ENCODE results near the gene SERGEF. TPM values are rescaled to one million over a fixed set of nuclear protein-coding genes. Genes with fewer than 3 reads are reported as not detected.

SERGEF gene
- total RNA-seq, 1 experiment from 2014 or later: 31.4 TPM

DNA sequence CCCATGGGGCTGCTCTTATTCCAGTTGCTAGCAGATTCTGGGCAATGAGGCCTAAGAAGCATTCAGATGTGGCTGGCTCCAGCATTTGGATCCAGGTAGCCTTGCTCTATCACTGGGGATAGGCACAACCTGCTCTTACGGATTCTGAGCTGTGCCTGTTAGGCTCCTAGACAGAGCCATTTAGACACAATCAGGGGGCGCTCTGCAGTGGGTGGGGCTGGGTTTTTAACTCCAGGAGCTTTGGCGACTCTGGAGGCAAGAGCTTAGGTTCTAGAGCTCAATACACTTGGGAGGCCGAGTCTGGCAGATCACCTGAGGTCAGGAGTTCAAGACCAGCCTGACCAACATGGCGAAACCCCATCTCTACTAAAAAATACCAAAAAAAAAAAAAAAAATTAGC lies 246.3 kb downstream of the SERGEF start:
- no peak overlapping the region for H2BK5ac ChIP-seq (ENCODE audit: insufficient read length, low read length)
- no peaks in the 10 kb centered on the region for H3K27me3 ChIP-seq (ENCODE audit: insufficient read depth, low read length)
- Mint-ChIP-seq H3K27ac (no peak overlapping the region), H3K36me3 (ENCODE audit: insufficient read depth in 1 of 3, low read depth in 3 of 3) (no peaks in the 10 kb centered on the region), H3K27me3 (ENCODE audit: low read depth) (peaks cover 2% of the 10 kb centered on the region), H3K9me3 (no peaks in the 10 kb centered on the region; a peak in 2 of 5 replicates), H3K4me3 (no peak overlapping the region), H3K4me1 (peaks cover 4 to 15% of the 10 kb centered on the region in 2 experiments; a peak in 3 of 4 replicates)
- H3K79me2 ChIP-seq (ENCODE audit: insufficient read depth, low read length): no peaks in the 10 kb centered on the region
- TF ChIP-seq, protein P1, sequence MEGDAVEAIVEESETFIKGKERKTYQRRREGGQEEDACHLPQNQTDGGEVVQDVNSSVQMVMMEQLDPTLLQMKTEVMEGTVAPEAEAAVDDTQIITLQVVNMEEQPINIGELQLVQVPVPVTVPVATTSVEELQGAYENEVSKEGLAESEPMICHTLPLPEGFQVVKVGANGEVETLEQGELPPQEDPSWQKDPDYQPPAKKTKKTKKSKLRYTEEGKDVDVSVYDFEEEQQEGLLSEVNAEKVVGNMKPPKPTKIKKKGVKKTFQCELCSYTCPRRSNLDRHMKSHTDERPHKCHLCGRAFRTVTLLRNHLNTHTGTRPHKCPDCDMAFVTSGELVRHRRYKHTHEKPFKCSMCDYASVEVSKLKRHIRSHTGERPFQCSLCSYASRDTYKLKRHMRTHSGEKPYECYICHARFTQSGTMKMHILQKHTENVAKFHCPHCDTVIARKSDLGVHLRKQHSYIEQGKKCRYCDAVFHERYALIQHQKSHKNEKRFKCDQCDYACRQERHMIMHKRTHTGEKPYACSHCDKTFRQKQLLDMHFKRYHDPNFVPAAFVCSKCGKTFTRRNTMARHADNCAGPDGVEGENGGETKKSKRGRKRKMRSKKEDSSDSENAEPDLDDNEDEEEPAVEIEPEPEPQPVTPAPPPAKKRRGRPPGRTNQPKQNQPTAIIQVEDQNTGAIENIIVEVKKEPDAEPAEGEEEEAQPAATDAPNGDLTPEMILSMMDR (conservative IDR thresholded peaks at IDR 0.05): peak; percentile 71
- H3K23me2 ChIP-seq (ENCODE audit: insufficient read length, low read depth, low read length, poor library complexity, severe bottlenecking): no peaks in the 10 kb centered on the region
- H2BK20ac ChIP-seq (ENCODE audit: low read depth, low read length, poor library complexity, severe bottlenecking): no peak overlapping the region
- no peak overlapping the region for H3T11ph ChIP-seq (ENCODE audit: low read length)
- no peak overlapping the region for H3K27ac ChIP-seq (ENCODE audit: insufficient read length, low read depth, low read length)
- no peak overlapping the region for H2BK15ac ChIP-seq (ENCODE audit: low read depth, low read length)
- H4K8ac ChIP-seq (replicated peaks; ENCODE audit: insufficient read length, low read depth, low read length): no peak overlapping the region
- H4K20me1 ChIP-seq (ENCODE audit: control insufficient read depth, insufficient read depth, insufficient read length): no peaks in the 10 kb centered on the region
- H2BK12ac ChIP-seq (ENCODE audit: insufficient read length, low read depth, low read length): no peak overlapping the region
- no peak overlapping the region for H3K9ac ChIP-seq (ENCODE audit: extremely low read depth, insufficient read length, low read length)
- H3K79me1 ChIP-seq (ENCODE audit: insufficient read depth, low read depth, low read length, poor library complexity, severe bottlenecking): no peaks in the 10 kb centered on the region
- H3K14ac ChIP-seq (ENCODE audit: insufficient read depth, low read length): no peak overlapping the region
- no peak overlapping the region for H3K56ac ChIP-seq (ENCODE audit: insufficient read length, low read depth, low read length)
- H2AFZ ChIP-seq (ENCODE audit: low read length): no peak overlapping the region
- DNase-seq: peak; percentile 66
- no peak overlapping the region for H3K23ac ChIP-seq (ENCODE audit: insufficient read length, low read depth, low read length)
- no peak overlapping the region for H2BK120ac ChIP-seq (ENCODE audit: low read depth, low read length, poor library complexity, severe bottlenecking)
- no peak overlapping the region for H3K18ac ChIP-seq (ENCODE audit: insufficient read length, low read depth, low read length)
- no peak overlapping the region for H3K4ac ChIP-seq (ENCODE audit: low read depth, low read length)
- H4K91ac ChIP-seq (ENCODE audit: insufficient read length, low read depth, low read length): no peak overlapping the region
- no peak overlapping the region for H4K5ac ChIP-seq (ENCODE audit: insufficient read length, low read depth, low read length)
- no peak overlapping the region for H2AK5ac ChIP-seq (ENCODE audit: insufficient read length, low read length)
- no peaks in the 10 kb centered on the region for H3K9me3 ChIP-seq (ENCODE audit: control insufficient read depth, low read depth, low read length)
- WGBS (ENCODE audit: extremely low coverage, insufficient read length, low lambda C conversion rate): no CpG with 5 or more reads among the region's 5 CpGs
- H3K4me2 ChIP-seq (ENCODE audit: insufficient read depth, insufficient read length, low read length): no peak overlapping the region
- no peaks in the 10 kb centered on the region for H3K4me1 ChIP-seq (ENCODE audit: insufficient read depth, low read length)
